Measurements from ENCODE around the gene IL17RD. TPM values are rescaled to one million over a fixed set of nuclear protein-coding genes. Genes with fewer than 3 reads are reported as not detected.

The IL17RD gene
- total and polyA plus RNA-seq, 7 donors, result 0.19 to 1.8 (median 0.86) TPM

DNA sequence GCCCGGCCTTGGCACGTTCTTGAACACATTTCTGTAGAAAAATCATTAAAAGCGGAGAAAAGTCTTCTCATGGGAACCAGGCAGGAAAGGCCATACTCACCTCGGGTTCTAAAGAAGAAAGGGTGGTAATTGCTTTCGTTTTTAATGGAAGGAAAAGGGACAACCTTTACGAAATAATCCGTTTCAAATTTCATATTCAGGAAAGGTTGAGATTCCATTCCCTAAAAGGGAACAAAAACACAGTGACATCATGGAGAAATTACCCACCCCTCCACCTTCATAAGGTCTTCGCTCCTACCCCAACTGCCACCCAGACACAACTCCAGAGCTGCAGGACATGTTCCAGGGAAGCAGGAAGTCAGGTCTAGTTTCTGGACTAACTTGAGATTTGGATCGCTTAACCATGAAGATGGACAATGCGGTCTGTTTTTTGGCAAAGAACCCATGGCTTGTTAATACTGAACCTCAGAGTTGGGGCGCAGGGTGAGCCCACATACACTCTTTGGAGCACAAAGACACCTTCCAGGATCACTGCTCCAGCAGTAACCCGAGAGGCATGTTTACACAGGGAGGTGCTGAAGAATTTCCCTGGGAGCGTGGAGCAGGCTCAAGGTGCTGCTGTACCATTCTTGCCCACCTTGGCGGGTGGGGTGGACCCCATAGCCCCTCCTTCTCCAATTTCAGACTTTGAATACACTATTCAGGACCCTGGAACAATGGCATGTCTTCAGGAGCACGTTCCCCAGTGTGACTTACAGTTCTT, 55.5 kb downstream of the IL17RD start:
- no peak overlapping the region for H3K4me3 ChIP-seq
- no peak overlapping the region for H3K27ac ChIP-seq
- intact Hi-C loops (cut with DNase I), result loop anchor here in 1 of 2 donors (10.0 kb wide), 1 partner anchor 325 kb away; no protein-coding TSS in a partner anchor
- ATAC-seq, result no peak
- H3K36me3 ChIP-seq (ENCODE audit: insufficient read depth in 1 of 2, low read depth in 1 of 2), result no peaks in the 10 kb centered on the region
- TF ChIP-seq CTCF (IDR thresholded peaks at IDR 0.05), result no peak
- DNase-seq, result no peak
- WGBS, 3 donors, result 81 to 83% (median 83%) methylated on average over 15 of the region's 15 CpGs
- H3K9me3 ChIP-seq, result no peaks in the 10 kb centered on the region
- peaks cover 0 to 9% (median 0%) of the 10 kb centered on the region in 3 donors for H3K27me3 ChIP-seq (ENCODE audit: insufficient read depth in 3 of 3, low read length in 2 of 3)
- no peaks in the 10 kb centered on the region for H3K4me1 ChIP-seq

GRCh38 chr3:57108684-57109083, 56.5 kb downstream of the IL17RD start:
- Histone ChIP-seq H3K27me3 (ENCODE audit: insufficient read depth in 3 of 3, low read length in 2 of 3) (peaks cover 0 to 9% (median 0%) of the 10 kb centered on the region in 3 donors), H3K4me3 (no peak overlapping the region), H3K36me3 (ENCODE audit: insufficient read depth in 1 of 2, low read depth in 1 of 2) (peaks cover 0 to 2% of the 10 kb centered on the region in 2 donors), H3K9me3 (no peaks in the 10 kb centered on the region), H3K27ac (no peak overlapping the region), H3K4me1 (no peaks in the 10 kb centered on the region)
- DNase-seq (no peak), ATAC-seq (no peak)
- 96 to 98% (median 98%) methylated on average over 8 of the region's 8 CpGs for WGBS, 3 donors
- intact Hi-C loops (cut with DNase I), result loop anchor here in 1 of 2 donors (10.0 kb wide), 1 partner anchor 326 kb away; no protein-coding TSS in a partner anchor
- no peak for TF ChIP-seq CTCF (IDR thresholded peaks at IDR 0.05)

DNA sequence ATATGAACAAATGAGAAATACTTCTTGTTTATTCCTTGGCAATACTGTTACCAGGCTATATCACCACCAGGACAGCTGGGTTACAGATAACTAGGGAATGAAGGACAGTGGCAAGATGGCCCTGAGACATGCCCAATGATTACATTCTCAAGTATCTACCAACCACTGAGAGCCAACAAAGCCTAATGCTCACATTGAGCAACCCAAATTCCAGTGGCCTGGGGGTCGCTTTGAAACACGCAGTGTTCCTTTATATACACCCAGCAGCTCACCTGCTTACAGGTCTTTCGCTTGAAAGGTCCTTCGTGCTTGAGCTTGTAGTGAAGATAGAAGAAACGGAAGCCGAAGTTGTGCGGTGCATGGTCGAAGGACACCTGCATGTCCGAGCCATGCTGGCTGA, 59.6 kb downstream of the IL17RD start:
- H3K4me3 ChIP-seq, result no peak overlapping the region
- no peak overlapping the region for H3K27ac ChIP-seq
- 96 to 98% (median 97%) methylated on average over 9 of the region's 9 CpGs for WGBS, 3 donors
- DNase-seq (no peak), ATAC-seq (no peak)
- peaks cover 0 to 4% (median 0%) of the 10 kb centered on the region in 3 donors for H3K27me3 ChIP-seq (ENCODE audit: insufficient read depth in 3 of 3, low read length in 2 of 3)
- no peak for TF ChIP-seq CTCF (IDR thresholded peaks at IDR 0.05)
- intact Hi-C loops (cut with DNase I), result loop anchor here in 1 of 2 donors (10.0 kb wide), 1 partner anchor 329 kb away; no protein-coding TSS in a partner anchor
- peaks cover 0 to 2% of the 10 kb centered on the region in 2 donors for H3K36me3 ChIP-seq (ENCODE audit: insufficient read depth in 1 of 2, low read depth in 1 of 2)
- H3K9me3 ChIP-seq, result no peaks in the 10 kb centered on the region
- H3K4me1 ChIP-seq, result no peaks in the 10 kb centered on the region

DNA sequence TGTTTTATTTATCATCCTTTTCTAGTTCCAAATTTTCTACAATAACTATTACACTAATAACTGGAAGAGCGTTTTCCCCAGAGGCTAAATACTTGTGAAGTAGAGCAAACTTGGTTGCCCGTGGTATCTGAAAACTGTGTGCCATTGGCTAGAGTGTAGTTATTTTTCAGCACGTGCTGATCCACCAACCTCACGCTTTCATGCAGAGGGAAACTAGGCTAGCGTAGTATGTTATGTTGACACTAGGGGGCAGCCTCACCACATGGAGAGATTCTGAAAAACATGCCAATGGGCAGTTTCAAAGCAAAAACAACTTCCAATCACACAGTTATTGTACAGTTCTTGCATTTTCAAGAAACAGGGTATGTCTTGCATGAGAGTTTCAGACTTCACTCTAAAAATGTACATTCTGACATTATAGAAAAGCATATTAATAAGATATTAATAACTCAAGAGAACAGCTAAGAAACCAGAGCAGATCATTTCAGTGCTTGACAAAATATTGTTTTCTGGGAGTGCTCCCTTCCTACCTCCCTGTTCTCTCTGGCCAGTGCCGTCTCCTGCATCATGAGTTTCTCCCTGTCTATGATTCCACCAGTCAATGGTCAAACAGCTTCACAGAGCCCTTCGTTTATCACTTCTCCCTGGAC, 65.0 kb downstream of the IL17RD start:
- peak; percentile 94 for TF ChIP-seq CTCF (IDR thresholded peaks at IDR 0.05)
- Histone ChIP-seq H3K36me3 (ENCODE audit: insufficient read depth in 1 of 2, low read depth in 1 of 2) (peaks cover 0 to 2% of the 10 kb centered on the region in 2 donors), H3K4me1 (peaks cover 3% of the 10 kb centered on the region), H3K27ac (no peak overlapping the region), H3K9me3 (no peaks in the 10 kb centered on the region), H3K4me3 (no peak overlapping the region), H3K27me3 (ENCODE audit: insufficient read depth in 3 of 3, low read length in 2 of 3) (no peaks in the 10 kb centered on the region)
- DNase-seq (peak in 1 of 2 donors; percentile 32), ATAC-seq (peak; percentile 75 to 91 (median 80))
- WGBS, 3 donors, result 14 to 17% (median 14%) methylated on average over 7 of the region's 7 CpGs
- intact Hi-C loops (cut with DNase I), result loop anchor here in 1 of 2 donors (5.0 to 10.0 kb wide), 3 partner anchors 67 to 335 kb away; partner anchors contain the start of genes APPL1 and IL17RD
